Body of pancreas (tissue), 4 donors: ENCODE results near the gene FAM120B. TPM values are rescaled to one million over a fixed set of nuclear protein-coding genes. Genes with fewer than 3 reads are reported as not detected.

Experiments used
- ATAC-seq: fragments of 150-250 bp; one replicate; pipeline ENCODE4 v1.9.1; 2016
- DNase-seq, 4 donors: peaks; one replicate each; pipeline ENCODE4 v3.0.0-alpha.2; 2019
- H3K27ac ChIP-seq, 4 donors: fragments of 200-600 bp; sonication (generic); 1 replicate in 3 of 4; 2 replicates in 1 of 4; pipeline versions ENCODE4 v1.5.1 to v1.6.1; 2016 to 2019; ENCODE audit warnings: mild to moderate bottlenecking in 1 of 4, mixed read lengths in 1 of 4, moderate library complexity in 1 of 4
- H3K27me3 ChIP-seq, 2 donors: fragments of 200-600 bp; sonication (generic); one replicate each; pipeline ENCODE4 v1.6.0; 2016; ENCODE audit warnings: mild to moderate bottlenecking in 1 of 2
- H3K36me3 ChIP-seq, 2 donors: fragments of 200-600 bp; sonication (generic); replicated peaks in 1 of 2; 2 replicates each; pipeline ENCODE4 v1.5.1; 2016; ENCODE audit warnings: low read depth in 2 of 2; ENCODE audit not compliant: insufficient read depth in 1 of 2
- H3K4me1 ChIP-seq: fragments of 200-600 bp; sonication (generic); one replicate; pipeline ENCODE4 v1.6.0; 2016
- H3K4me3 ChIP-seq, 2 donors: fragments of 200-600 bp; sonication (generic); 1 replicate in 1 of 2; 2 replicates in 1 of 2; pipeline ENCODE4 v1.5.1; 2016 to 2019
- H3K9me3 ChIP-seq, 3 donors: fragments of 200-600 bp; sonication (generic); 1 replicate in 2 of 3; 2 replicates in 1 of 3; pipeline ENCODE4 v1.5.1; 2016
- POLR2A ChIP-seq, 3 donors: fragments of 450-650 bp; IDR thresholded peaks; one replicate each; pipeline ENCODE4 v1.6.1; 2016; ENCODE audit warnings: antibody characterized with exemption in 3 of 3, mild to moderate bottlenecking in 2 of 3
- WGBS, 2 donors: methylation state at CpG; one replicate each; pipeline ENCODE4 v1.1.5; 2017; 5-methylcytosine and 5-hydroxymethylcytosine counted together
- intact Hi-C: fragments of 100-400 bp; cut with DNase I; formaldehyde crosslinking; loops from one replicate; pipeline ENCODE4 v1.15.1; 2023
- total RNA-seq, 2 donors: library from RNA; depleted of rRNA; stranded (reverse); fragments of >200 nt; gene quantifications; one replicate each; pipeline ENCODE4 v1.1.0, GENCODE V29; 2016
- TF ChIP-seq, protein P1 (sequence below), 7 experiments: fragments of 450-650 bp in 4 of 7; fragments of 200-600 bp in 3 of 7; sonication (generic) in 3 of 7; IDR thresholded peaks; one replicate each; pipeline ENCODE4 v1.5.1; 2016 to 2019; ENCODE audit warnings: antibody characterized with exemption in 7 of 7

FAM120B gene
- total RNA-seq, 2 donors from 2014 or later = 15.6 to 29.0 TPM

DNA sequence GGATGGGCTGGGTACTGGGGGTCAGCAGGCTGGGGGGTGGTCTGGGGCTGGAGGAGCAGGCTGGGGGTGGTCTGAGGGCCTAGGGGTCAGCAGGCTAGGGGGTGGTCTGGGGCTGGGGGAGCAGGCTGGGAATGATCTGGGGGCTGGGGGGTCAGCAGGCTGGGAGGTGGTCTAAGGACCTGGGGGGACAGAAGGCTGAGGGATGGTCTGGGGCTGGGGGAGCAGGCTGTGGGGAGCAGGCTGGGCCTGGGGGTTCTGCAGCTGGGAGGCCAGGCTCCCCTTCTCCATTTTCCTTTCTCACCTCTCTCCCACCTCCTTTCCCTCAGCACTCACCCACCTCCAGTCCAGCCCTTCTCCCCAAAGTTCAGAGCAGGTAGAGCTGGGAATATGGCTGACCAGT, 132.3 kb downstream of the FAM120B start:
- Histone ChIP-seq H3K4me1 (peaks cover 9% of the 10 kb centered on the region), H3K27ac (no peak overlapping the region), H3K27me3 (no peaks in the 10 kb centered on the region), H3K36me3 (no peaks in the 10 kb centered on the region), H3K9me3 (no peaks in the 10 kb centered on the region), H3K4me3 (no peak overlapping the region)
- DNase-seq (no peak), ATAC-seq (no peak)
- no peak for TF ChIP-seq POLR2A (IDR thresholded peaks at IDR 0.05)
- TF ChIP-seq, protein P1, sequence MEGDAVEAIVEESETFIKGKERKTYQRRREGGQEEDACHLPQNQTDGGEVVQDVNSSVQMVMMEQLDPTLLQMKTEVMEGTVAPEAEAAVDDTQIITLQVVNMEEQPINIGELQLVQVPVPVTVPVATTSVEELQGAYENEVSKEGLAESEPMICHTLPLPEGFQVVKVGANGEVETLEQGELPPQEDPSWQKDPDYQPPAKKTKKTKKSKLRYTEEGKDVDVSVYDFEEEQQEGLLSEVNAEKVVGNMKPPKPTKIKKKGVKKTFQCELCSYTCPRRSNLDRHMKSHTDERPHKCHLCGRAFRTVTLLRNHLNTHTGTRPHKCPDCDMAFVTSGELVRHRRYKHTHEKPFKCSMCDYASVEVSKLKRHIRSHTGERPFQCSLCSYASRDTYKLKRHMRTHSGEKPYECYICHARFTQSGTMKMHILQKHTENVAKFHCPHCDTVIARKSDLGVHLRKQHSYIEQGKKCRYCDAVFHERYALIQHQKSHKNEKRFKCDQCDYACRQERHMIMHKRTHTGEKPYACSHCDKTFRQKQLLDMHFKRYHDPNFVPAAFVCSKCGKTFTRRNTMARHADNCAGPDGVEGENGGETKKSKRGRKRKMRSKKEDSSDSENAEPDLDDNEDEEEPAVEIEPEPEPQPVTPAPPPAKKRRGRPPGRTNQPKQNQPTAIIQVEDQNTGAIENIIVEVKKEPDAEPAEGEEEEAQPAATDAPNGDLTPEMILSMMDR (IDR thresholded peaks at IDR 0.05) = no peak
- intact Hi-C loops = no loop called here

DNA sequence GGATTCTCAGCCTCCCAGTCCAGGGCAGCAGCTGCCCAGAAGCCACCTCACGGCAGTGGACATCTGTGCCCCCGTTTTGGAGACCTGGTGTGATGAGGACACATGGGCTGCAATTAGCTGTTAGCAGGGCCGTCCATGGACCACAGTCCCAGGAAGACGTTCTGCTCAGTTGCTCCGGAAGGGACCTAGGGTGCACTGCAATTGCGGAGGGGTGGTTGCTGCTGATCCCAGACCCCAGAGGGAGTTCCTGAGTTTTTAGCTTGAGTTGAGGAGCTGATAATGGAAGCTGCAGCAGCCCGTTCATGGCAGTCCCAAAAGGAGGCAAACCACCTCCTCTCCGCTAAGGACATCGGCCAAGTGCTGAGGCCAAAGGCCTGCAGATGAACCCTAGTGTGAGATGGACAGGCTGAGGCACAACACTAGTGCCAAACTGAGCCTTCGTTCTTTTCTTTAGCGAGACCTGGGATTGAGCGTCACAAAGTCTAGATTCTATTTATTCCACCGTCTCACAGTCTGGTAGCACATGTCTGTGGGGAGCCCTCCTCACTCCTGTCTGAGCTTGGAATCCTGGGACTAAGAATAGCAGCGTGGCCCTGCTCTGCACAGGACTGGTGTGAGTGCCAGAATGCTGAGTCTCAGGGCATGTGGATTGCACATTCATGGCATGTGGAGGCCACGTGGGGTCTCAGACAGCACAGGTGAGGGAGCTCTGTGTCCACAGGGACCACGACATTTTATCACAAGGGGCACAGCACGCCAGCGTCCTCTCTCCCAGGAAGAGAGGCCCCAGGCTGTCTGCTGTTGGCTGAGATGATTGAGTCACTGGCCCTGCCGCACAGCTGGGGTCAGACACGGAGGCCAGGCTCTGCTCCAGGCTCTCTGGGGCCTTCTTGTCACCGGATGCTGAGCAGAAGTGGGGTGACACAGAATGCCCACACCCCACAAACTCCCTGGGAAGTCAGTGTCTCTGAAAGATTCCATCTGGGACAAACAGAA, 133.1 kb downstream of the FAM120B start:
- intact Hi-C loops = no loop called here
- ATAC-seq (no peak), DNase-seq (no peak)
- Histone ChIP-seq H3K4me1 (peaks cover 9% of the 10 kb centered on the region), H3K9me3 (no peaks in the 10 kb centered on the region), H3K27ac (no peak overlapping the region), H3K27me3 (no peaks in the 10 kb centered on the region), H3K4me3 (no peak overlapping the region), H3K36me3 (no peaks in the 10 kb centered on the region)
- 87 to 88% methylated on average over 17 to 21 of the region's 21 CpGs for WGBS, 2 donors
- TF ChIP-seq POLR2A (IDR thresholded peaks at IDR 0.05) = no peak
- TF ChIP-seq, protein P1 (IDR thresholded peaks at IDR 0.05) = no peak

DNA sequence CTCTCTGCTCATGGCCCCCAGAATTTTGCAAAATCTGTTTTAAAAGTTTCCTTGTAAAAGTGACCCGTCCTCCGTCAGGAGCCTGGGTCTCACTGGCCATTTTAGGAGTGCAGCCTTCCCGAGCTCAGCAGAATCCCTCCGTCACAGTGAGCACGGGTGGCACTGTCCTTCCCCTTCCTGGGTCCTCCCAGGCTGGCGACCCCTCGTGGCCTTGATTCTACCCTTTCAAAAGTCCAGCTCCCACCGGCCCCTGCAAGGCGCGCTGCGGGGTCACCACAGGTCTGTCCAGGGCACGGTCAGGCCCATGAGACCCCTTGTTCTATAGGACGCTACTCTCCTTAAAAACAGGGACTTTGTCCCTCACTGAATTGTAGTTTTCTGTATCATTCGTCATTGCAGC, 133.9 kb downstream of the FAM120B start:
- no peak for ATAC-seq
- DNase-seq = no peak
- Histone ChIP-seq H3K9me3 (no peaks in the 10 kb centered on the region), H3K4me1 (peaks cover 9% of the 10 kb centered on the region), H3K27me3 (no peaks in the 10 kb centered on the region), H3K4me3 (no peak overlapping the region), H3K27ac (no peak overlapping the region), H3K36me3 (no peaks in the 10 kb centered on the region)
- intact Hi-C loops = no loop called here
- TF ChIP-seq POLR2A (IDR thresholded peaks at IDR 0.05) = no peak
- TF ChIP-seq, protein P1 (IDR thresholded peaks at IDR 0.05) = no peak
- WGBS, 2 donors = 85 to 87% methylated on average over 14 of the region's 14 CpGs

DNA sequence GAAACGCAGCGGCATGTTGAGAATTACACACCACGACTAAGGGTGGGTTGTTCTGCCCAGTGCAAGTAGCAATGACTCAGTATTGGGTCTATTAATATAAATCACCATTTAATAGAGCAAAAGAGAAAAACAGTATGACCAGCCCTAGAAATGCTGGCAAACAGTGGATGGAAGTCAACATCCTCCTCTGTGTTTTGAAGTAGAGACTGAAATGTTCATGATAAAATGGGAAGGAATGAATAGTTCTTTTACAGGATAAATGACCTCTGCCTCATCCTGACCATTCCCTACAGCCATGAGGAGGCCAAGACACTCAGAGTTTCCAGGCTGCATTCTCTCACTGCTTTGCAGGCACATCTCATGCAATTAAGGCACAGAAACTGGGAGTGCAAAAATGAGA, 134.8 kb downstream of the FAM120B start:
- DNase-seq (no peak), ATAC-seq (no peak)
- Histone ChIP-seq H3K27ac (no peak overlapping the region), H3K36me3 (no peaks in the 10 kb centered on the region), H3K4me1 (peaks cover 9% of the 10 kb centered on the region), H3K9me3 (no peaks in the 10 kb centered on the region), H3K27me3 (no peaks in the 10 kb centered on the region), H3K4me3 (no peak overlapping the region)
- 90% methylated on average over 3 of the region's 3 CpGs for WGBS, 2 donors
- no peak for TF ChIP-seq POLR2A (IDR thresholded peaks at IDR 0.05)
- TF ChIP-seq, protein P1 (IDR thresholded peaks at IDR 0.05) = no peak
- intact Hi-C loops = no loop called here
